ENCODE results near the gene INPP5K. TPM values are rescaled to one million over a fixed set of nuclear protein-coding genes. Genes with fewer than 3 reads are reported as not detected.

The INPP5K gene
- total and polyA plus RNA-seq, 10 of the 15 experiments (the other 5 are each of a cell fraction or from before 2014, with no cell fraction given), result 0.58 to 41.2 (median 23.3) TPM

DNA sequence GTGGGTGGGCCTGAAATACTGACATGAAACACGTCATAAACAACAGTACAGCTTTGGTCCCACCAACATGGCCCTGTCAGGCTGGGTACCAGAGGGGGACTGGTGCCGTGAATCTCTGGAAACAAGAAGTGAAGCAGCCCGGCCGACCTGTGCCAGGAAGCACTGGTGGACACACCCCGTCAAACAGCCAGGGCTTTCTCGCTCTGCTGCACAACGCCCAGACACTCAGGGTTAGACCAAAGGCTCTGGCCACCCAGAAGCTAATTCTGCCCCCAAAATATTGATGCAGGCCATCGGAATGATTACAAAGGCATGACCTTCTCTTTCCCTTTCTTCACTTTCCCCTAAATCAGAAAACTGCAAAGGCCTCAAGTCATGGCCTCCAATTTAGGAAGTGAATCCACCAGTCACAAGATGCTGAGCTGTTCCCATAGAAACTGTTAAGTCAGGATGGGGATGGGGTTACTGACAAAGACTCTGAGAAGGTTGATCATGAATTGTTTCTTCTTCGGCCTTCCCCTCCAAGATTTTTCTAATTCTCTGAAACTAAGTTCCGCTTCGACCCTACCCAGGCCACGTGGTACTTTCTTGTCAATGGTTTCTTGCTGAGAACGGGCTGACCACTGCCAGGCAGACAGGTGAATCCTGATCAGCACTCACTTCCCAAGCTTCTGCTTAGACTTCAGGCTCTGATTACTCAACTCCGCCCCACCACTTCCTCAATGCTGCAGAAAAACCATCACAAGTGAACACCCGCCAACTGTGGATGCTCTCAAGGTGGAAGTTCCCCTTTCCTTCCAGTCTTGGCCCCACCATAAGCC lies 39.4 kb upstream of the INPP5K start (continued):
- TF ChIP-seq, protein P1, sequence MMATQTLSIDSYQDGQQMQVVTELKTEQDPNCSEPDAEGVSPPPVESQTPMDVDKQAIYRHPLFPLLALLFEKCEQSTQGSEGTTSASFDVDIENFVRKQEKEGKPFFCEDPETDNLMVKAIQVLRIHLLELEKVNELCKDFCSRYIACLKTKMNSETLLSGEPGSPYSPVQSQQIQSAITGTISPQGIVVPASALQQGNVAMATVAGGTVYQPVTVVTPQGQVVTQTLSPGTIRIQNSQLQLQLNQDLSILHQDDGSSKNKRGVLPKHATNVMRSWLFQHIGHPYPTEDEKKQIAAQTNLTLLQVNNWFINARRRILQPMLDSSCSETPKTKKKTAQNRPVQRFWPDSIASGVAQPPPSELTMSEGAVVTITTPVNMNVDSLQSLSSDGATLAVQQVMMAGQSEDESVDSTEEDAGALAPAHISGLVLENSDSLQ (IDR thresholded peaks at IDR 0.05), result no peak
- TF ChIP-seq MTA3 (IDR thresholded peaks at IDR 0.05; ENCODE audit: borderline replicate concordance, low read length), result no peak
- no peak for TF ChIP-seq SIN3A (IDR thresholded peaks at IDR 0.05; ENCODE audit: low read depth, low read length)
- TF ChIP-seq, protein P2, sequence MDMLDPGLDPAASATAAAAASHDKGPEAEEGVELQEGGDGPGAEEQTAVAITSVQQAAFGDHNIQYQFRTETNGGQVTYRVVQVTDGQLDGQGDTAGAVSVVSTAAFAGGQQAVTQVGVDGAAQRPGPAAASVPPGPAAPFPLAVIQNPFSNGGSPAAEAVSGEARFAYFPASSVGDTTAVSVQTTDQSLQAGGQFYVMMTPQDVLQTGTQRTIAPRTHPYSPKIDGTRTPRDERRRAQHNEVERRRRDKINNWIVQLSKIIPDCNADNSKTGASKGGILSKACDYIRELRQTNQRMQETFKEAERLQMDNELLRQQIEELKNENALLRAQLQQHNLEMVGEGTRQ (IDR thresholded peaks at IDR 0.05; ENCODE audit: borderline replicate concordance, low read depth, low read length), result no peak; the same call in 1 of the 2 replicates
- peak; percentile 59 for TF ChIP-seq RAD51 (IDR thresholded peaks at IDR 0.05)
- TF ChIP-seq IRF3 (IDR thresholded peaks at IDR 0.05), result no peak
- TF ChIP-seq IRF4 (IDR thresholded peaks at IDR 0.05; ENCODE audit: low read depth, low read length), result 0 out of 2 replicates have a peak, but pooled peaks have one; percentile 36
- TF ChIP-seq ZNF622 (IDR thresholded peaks at IDR 0.05), result no peak
- TF ChIP-seq ESRRA (IDR thresholded peaks at IDR 0.05; ENCODE audit: low read length), result no peak
- no peak for TF ChIP-seq RAD21 (IDR thresholded peaks at IDR 0.05; ENCODE audit: insufficient read depth, low read depth, low read length)
- 0 out of 2 replicates have a peak, but pooled peaks have one; percentile 20 for TF ChIP-seq NFIC (IDR thresholded peaks at IDR 0.05; ENCODE audit: low read depth, low read length)
- TF ChIP-seq HDAC6 (IDR thresholded peaks at IDR 0.05; ENCODE audit: unreplicated experiment), result no peak
- TF ChIP-seq RCOR1 (conservative IDR thresholded peaks at IDR 0.05; ENCODE audit: low read depth, low read length), result 0 out of 2 replicates have a peak, but pooled peaks have one; percentile 17
- TF ChIP-seq RFX5 (IDR thresholded peaks at IDR 0.05; ENCODE audit: low read depth, low read length), result no peak
- no peak for TF ChIP-seq TARDBP (IDR thresholded peaks at IDR 0.05; ENCODE audit: borderline replicate concordance)
- TF ChIP-seq NFYA (IDR thresholded peaks at IDR 0.05; ENCODE audit: borderline replicate concordance, low read depth, low read length), result no peak
- no peak for TF ChIP-seq NFYB (IDR thresholded peaks at IDR 0.05; ENCODE audit: insufficient read depth, low read depth, low read length)
- TF ChIP-seq, protein P3, sequence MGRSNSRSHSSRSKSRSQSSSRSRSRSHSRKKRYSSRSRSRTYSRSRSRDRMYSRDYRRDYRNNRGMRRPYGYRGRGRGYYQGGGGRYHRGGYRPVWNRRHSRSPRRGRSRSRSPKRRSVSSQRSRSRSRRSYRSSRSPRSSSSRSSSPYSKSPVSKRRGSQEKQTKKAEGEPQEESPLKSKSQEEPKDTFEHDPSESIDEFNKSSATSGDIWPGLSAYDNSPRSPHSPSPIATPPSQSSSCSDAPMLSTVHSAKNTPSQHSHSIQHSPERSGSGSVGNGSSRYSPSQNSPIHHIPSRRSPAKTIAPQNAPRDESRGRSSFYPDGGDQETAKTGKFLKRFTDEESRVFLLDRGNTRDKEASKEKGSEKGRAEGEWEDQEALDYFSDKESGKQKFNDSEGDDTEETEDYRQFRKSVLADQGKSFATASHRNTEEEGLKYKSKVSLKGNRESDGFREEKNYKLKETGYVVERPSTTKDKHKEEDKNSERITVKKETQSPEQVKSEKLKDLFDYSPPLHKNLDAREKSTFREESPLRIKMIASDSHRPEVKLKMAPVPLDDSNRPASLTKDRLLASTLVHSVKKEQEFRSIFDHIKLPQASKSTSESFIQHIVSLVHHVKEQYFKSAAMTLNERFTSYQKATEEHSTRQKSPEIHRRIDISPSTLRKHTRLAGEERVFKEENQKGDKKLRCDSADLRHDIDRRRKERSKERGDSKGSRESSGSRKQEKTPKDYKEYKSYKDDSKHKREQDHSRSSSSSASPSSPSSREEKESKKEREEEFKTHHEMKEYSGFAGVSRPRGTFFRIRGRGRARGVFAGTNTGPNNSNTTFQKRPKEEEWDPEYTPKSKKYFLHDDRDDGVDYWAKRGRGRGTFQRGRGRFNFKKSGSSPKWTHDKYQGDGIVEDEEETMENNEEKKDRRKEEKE (IDR thresholded peaks at IDR 0.05), result no peak
- no peak for TF ChIP-seq CBX3 (IDR thresholded peaks at IDR 0.05; ENCODE audit: borderline replicate concordance, low read depth)
- TF ChIP-seq TCF3 (IDR thresholded peaks at IDR 0.05; ENCODE audit: borderline replicate concordance, insufficient read depth, low read depth, low read length), result no peak
- TF ChIP-seq WRNIP1 (IDR thresholded peaks at IDR 0.05; ENCODE audit: borderline replicate concordance, low read depth, low read length), result no peak
